HG03439 (cell line): ENCODE data around the gene NHEJ1.
A peak's percentile ranks its signal among the peaks of the same experiment; 100 is the strongest.
"Not testable (repeated sequence)": the region's sequence is repeated elsewhere in the genome, so short reads cannot be mapped to it uniquely, and the experiment has no call there.

Source experiments
- ATAC-seq: cut with Tn5 transposase; IDR thresholded peaks from one replicate; pipeline ENCODE4 v1.9.1; 2021; ENCODE audit warnings: mild to moderate bottlenecking, moderate library complexity; ENCODE audit not compliant: unreplicated experiment

NHEJ1 gene

GRCh38 chr2:219160186-219161017 is at the start of gene NHEJ1:
TSS of gene NHEJ1 (minus strand) at chr2:219160815. CDS start at chr2:219158362, 2,453 bp downstream.
- ATAC-seq: peak; percentile 85

DNA sequence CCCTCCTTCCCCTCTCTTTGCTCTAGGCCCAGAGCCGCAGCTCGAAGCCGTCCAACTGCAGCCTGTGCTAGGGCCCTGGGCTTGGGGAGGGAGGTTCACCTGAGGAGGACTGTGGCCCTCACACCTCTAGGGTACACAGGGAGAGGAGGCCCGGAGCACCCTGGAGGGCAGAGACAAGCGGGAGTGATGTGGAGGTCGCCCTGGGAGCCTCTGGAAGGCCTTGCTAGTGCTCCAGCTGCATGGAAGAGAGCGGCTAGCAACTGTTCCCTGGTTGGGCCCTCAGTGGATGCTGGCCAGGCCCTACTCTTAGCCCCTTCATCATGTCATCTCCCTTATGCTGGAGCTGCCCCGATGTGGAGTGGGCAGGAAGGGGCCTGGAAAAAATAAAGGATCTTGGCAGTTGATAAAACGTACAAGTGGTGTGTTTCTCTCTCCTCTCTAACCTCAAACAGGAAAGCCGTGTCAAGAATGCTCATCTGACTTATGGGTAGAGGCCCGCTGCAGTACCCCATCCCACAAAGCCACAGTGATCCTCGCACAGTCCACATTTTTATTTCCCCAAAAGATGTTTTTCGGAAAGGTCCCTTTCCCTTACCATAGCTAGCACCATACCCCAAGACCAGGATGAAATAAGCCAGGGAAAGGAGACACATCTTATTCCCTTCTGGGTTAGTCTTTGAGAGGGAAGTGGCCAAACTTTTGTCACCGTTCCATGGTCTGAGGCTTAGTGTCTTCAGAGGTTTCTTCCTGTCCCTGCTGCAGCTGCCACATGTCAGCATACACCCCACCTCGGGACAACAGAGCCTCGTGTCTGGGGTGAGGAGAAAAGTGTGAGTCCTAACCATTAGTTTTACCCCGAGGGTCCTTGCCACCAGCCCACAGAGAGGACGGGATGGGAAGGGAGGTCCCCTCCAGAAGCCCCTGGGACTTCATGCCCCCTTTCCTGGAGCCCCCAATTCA is 48.9 kb upstream of the NHEJ1 start:
- no peak for ATAC-seq

GRCh38 chr2:219207884-219208740 is 47.5 kb upstream of the NHEJ1 start:
- ATAC-seq: no peak

- ATAC-seq: no peak
These were observed 46.7 kb upstream of the NHEJ1 start for GRCh38 chr2:219207134-219207883.

DNA sequence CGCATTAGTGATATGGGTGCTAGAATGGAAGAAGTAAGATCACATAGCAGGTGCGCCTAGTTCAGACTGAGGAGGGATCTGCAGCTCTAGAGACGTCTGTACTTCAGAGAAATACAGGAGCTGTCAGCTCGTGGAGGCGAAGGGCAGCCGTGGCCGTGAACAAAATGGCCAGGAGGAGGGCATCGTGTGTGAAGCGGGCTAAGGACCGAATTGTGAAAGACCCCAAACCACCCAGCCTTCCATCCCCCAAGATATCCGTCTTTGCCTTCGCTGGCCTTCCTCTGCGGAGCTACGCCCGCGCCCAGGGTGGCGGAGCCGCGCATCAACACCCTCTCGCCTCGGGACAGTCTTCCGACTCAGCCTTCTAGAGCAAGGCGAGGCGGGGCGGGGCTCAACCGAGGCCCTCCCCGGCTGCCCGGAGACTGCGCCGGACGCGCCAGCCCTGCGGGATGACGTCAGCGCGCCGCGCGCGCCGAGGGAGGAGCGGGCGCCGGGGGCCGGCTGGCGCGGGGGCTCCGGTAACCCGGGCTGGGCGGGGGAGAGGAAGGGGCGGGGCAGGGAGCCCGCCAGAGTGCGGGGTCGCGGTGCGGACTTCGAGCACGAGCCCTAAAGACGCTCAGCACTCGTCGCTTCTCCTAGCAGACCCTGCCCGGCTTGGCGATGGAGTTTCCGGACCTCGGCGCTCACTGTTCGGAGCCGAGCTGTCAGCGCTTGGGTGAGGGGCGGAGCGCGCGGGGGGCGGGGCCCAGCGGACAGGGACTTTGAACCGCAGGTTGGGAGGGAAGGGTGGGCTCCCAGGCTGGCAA is 45.9 kb upstream of the NHEJ1 start, which contains the start of gene ZFAND2B:
TSS of gene ZFAND2B (plus strand) at position 455 of the 806 bp plus-strand sequence. CDS start at position 661, 206 bp downstream.
- ATAC-seq: peak; percentile 96

GRCh38 chr2:219205981-219206327 is 45.3 kb upstream of the NHEJ1 start:
- no peak for ATAC-seq

DNA sequence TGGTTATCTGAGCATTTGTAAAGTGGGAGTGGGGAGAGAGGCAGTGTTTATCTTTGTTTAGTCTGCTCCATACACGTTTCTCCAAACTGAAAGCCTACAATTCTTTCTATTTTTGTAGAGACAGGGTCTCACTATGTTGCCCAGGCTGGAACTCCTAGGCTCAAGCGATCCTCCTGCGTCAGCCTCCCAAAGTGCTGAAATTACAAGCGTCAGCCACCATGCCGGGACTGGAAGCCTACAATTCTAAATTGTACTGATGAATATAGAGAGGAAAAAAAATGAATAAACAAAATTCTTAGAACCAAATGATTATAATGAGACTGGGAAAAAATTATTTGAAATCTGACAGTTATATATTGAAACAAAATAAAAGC is 44.5 kb upstream of the NHEJ1 start:
- ATAC-seq: no peak

- ATAC-seq: no peak
These were observed 44.0 kb upstream of the NHEJ1 start for GRCh38 chr2:219204425-219205164.

GRCh38 chr2:219201331-219201730 is 40.7 kb upstream of the NHEJ1 start:
- not testable (repeated sequence) for ATAC-seq

- not testable (repeated sequence) for ATAC-seq
These were observed 40.1 kb upstream of the NHEJ1 start for GRCh38 chr2:219200502-219201326.

- ATAC-seq: no peak
These were observed 39.0 kb upstream of the NHEJ1 start for GRCh38 chr2:219199470-219200211.

DNA sequence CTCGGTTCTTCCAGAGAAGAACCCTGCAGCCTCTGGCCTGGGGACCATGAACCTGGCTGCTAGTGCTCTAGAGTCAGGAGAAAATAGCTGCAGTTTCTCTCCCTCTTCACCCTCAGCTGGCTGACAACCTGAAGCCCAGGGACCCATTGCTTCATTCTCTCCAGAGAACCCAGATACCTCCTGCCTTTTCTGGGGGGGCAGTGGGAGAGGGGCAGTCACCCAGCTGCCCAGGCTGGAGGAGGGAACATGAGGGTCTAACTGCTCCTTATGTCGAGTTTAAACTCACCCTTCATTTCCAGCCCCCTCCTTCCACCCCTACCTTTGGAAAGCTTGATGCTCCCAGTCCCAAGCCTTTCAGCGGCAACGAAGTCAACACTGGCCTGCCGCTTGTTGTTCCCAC is 38.4 kb upstream of the NHEJ1 start:
- ATAC-seq: no peak

DNA sequence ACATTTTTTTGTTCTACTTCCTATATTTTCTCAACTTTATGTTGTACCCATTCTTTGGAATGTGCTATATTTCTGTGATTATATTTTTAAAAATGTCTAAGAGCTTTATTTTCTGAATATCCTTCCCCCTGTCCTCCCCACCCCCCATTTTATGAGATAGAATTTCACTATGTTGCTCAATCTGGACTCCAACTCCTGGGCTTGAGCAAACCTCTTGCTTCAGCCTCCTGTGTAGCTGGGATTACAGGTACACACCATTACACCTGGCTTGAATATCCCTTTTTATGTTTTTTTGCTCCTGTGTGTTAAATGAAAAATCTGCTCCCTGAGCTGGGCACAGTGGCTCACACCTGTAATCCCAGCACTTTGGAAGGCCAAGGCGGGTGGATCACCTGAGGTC is 36.8 kb upstream of the NHEJ1 start:
- no peak for ATAC-seq

DNA sequence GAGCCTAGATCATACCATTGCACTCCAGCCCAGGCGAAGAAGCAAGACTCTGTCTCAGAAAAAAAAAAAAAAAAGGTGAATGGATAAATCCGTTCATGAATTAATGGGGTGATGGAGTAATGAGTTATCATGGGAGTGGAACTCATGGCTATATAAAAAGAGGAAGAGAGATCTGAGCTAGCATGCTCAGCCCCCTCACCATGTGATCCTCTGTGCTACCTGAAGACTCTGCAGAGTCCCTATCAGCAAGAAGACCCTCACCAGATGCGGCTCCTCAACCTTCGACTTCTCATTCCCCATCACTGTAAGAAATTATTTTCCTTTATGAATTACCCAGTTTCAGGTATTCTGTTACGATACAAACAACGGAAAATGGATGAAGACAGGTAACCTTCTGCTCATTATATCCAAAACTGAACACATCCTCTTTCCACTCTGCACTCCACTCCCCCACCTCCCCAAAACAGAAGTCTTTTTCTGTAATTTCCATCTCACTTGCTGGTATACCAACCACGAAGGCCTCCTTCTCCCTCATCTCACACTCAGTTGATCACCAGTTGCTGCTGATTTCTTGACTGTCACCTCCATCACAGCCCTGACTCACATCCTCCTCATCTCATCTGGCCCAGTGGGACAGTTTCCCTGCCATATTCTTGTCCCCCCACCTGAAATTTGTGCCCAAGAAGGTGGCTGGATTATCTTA is 26.3 kb upstream of the NHEJ1 start:
- ATAC-seq: no peak

GRCh38 chr2:219184121-219184520 is 23.5 kb upstream of the NHEJ1 start:
- ATAC-seq: no peak

DNA sequence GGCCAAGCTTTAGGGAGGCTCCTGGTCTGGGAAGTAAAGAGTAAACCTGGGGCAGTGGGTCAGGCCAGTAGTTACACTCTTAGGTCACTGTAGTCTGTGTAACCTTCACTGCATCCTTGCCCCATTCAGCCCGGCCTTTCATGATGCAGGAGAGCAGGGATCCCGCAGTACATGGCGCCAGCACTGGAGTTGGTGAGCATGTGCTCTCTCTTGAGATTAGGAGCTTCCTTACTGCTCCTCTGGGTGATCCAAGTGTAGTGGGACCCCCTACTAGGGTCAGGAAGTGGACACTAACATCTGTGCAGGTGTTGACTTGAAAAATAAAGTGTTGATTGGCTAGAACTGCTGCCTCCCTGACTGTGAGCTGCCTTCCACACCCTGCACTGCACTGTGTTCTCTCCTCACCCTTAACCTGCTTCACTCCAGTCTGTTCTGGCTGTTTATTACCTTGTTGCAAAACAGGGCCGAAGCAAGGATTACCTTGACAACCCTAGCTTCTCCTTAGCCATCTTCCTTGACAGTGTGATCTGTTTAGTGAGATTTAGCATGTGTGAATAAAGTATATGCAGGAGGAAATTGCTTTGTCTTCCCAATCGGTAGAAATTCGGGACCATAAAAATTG is 22.6 kb upstream of the NHEJ1 start:
- no peak for ATAC-seq
